Panc1 (cell line): Measurements from ENCODE around the gene C1RL.
"Not testable (repeated sequence)": the region's sequence is repeated elsewhere in the genome, so short reads cannot be mapped to it uniquely, and the experiment has no call there.

Source experiments
- CTCF ChIP-seq: fragments of 450-650 bp; IDR thresholded peaks from 2 replicates; pipeline ENCODE4 v1.5.1; 2017; ENCODE audit warnings: mild to moderate bottlenecking
- POLR2AphosphoS5 ChIP-seq: IDR thresholded peaks from 2 replicates; pipeline ENCODE4 v1.6.1; 2012; ENCODE audit warnings: mild to moderate bottlenecking, low read depth, low read length, moderate library complexity

- TF ChIP-seq CTCF, POLR2AphosphoS5: not testable (repeated sequence)
Measured at GRCh38 chr12:7107181-7107580, 1.8 kb downstream of the C1RL start.
